HTERT RPE-1 (cell line): ENCODE results near the gene HES7.
"Not testable (repeated sequence)": the region's sequence is repeated elsewhere in the genome, so short reads cannot be mapped to it uniquely, and the experiment has no call there.

Experiments
- in situ Hi-C: fragments of 300-500 bp; cut with MboI; formaldehyde crosslinking; loops from 4 replicates; pipeline ENCODE4 v1.14.3; 2020; ENCODE audit warnings: low sequenced_read_pairs

The HES7 gene

GRCh38 chr17:8124350-8125153, 646 bp upstream of the HES7 start:
- in situ Hi-C loops: no loop called here

- in situ Hi-C loops: no loop called here
Observed at GRCh38 chr17:8122924-8123694, 797 bp downstream of the HES7 start.

- in situ Hi-C loops: no loop called here
Observed at GRCh38 chr17:8122422-8122923, 1.4 kb downstream of the HES7 start.

- in situ Hi-C loops: no loop called here
Observed at GRCh38 chr17:8121681-8122421, 2.1 kb downstream of the HES7 start.

GRCh38 chr17:8121407-8121680, 2.6 kb downstream of the HES7 start:
- in situ Hi-C loops: no loop called here

GRCh38 chr17:8120520-8121406, 3.1 kb downstream of the HES7 start:
- in situ Hi-C loops: no loop called here

GRCh38 chr17:8119581-8120519, 4.1 kb downstream of the HES7 start:
- in situ Hi-C loops: no loop called here

- in situ Hi-C loops: no loop called here
Observed at GRCh38 chr17:8118769-8119580, 4.9 kb downstream of the HES7 start.

- in situ Hi-C loops: no loop called here
Observed at GRCh38 chr17:8117980-8118768, 5.7 kb downstream of the HES7 start, which contains the start of gene ALOXE3. ALOXE3 (minus strand) TSS chr17:8118514; CDS start chr17:8117990, 524 bp downstream.

- in situ Hi-C loops: no loop called here
Observed at GRCh38 chr17:8117367-8117979, 6.4 kb downstream of the HES7 start.

GRCh38 chr17:8116776-8117175, 7.1 kb downstream of the HES7 start:
- in situ Hi-C loops: no loop called here

GRCh38 chr17:8110907-8111306, 13.0 kb downstream of the HES7 start:
- in situ Hi-C loops: no loop called here

GRCh38 chr17:8110456-8110804, 13.5 kb downstream of the HES7 start:
- in situ Hi-C loops: no loop called here

- in situ Hi-C loops: no loop called here
Observed at GRCh38 chr17:8109661-8110455, 14.0 kb downstream of the HES7 start.

GRCh38 chr17:8108972-8109660, 14.8 kb downstream of the HES7 start:
- in situ Hi-C loops: no loop called here

GRCh38 chr17:8106980-8107379, 16.9 kb downstream of the HES7 start:
- in situ Hi-C loops: not testable (repeated sequence)
